SK-N-SH (cell line): Measurements from ENCODE around the gene APC. TPM values are rescaled to one million over a fixed set of nuclear protein-coding genes. Genes with fewer than 3 reads are reported as not detected.

ENCODE experiments used
- CTCF ChIA-PET: fragments of 300-600, 350-600 bp; formaldehyde crosslinking; extraction: SDS; loops from one replicate; lab custom pipeline; 2021; lab: Yijun Ruan, JAX
- POLR2A ChIA-PET: fragments of 350-600 bp; sonication (Branson Sonifier 250); formaldehyde crosslinking; extraction: SDS; loops from one replicate; lab custom pipeline; 2020; ENCODE audit warnings: antibody characterized with exemption, inconsistent platforms; lab: Yijun Ruan, JAX
- DNase-seq: peaks from one replicate; pipeline ENCODE4 v3.0.0; 2012
- H2AFZ ChIP-seq: fragments of 200-600 bp; sonication (generic); 2 replicates; pipeline ENCODE4 v1.8.1; 2016; ENCODE audit warnings: antibody characterized with exemption, mild to moderate bottlenecking, low read depth
- H3F3A ChIP-seq: fragments of 200-600 bp; sonication (generic); replicated peaks from 2 replicates; pipeline ENCODE3; 2016; ENCODE audit warnings: antibody characterized with exemption, mild to moderate bottlenecking; ENCODE audit not compliant: insufficient read depth
- H3K27ac ChIP-seq, 2 experiments: fragments of 200-500 bp in 1 of 2; fragments of 200-600 bp in 1 of 2; sonication (Bioruptor generic) in 1 of 2; sonication (generic), shearing (Covaris generic) in 1 of 2; 2 replicates each; pipeline versions ENCODE4 v1.5.1 to v1.6.1; 2014 to 2016; ENCODE audit warnings: low read depth in 2 of 2, inconsistent platforms in 1 of 2, low read length in 1 of 2, mild to moderate bottlenecking in 1 of 2, mixed read lengths in 1 of 2
- H3K27me3 ChIP-seq: fragments of 200-600 bp; sonication (generic), shearing (Covaris generic); 2 replicates; pipeline ENCODE4 v1.6.1; 2016; ENCODE audit warnings: mixed run types; ENCODE audit not compliant: insufficient read depth
- H3K36me3 ChIP-seq, 2 experiments: fragments of 200-500 bp in 1 of 2; fragments of 200-600 bp in 1 of 2; sonication (Bioruptor generic) in 1 of 2; sonication (generic) in 1 of 2; replicated peaks in 1 of 2; 2 replicates each; pipeline versions ENCODE3 to v1.5.1; 2014 to 2016; ENCODE audit warnings: low read length in 1 of 2, mild to moderate bottlenecking in 1 of 2; ENCODE audit not compliant: insufficient read depth in 2 of 2, control insufficient read depth in 1 of 2
- H3K4me1 ChIP-seq, 2 experiments: fragments of 200-500 bp in 1 of 2; fragments of 200-600 bp in 1 of 2; sonication (Bioruptor generic) in 1 of 2; sonication (generic), shearing (Covaris generic) in 1 of 2; 2 replicates each; pipeline versions ENCODE4 v1.5.1 to v1.6.1; 2014 to 2016; ENCODE audit warnings: low read depth in 1 of 2, low read length in 1 of 2, mixed run types in 1 of 2; ENCODE audit not compliant: insufficient read depth in 2 of 2, control insufficient read depth in 1 of 2
- H3K4me2 ChIP-seq: fragments of 200-600 bp; sonication (generic), shearing (Covaris generic); 2 replicates; pipeline ENCODE4 v1.6.1; 2017; ENCODE audit warnings: mixed run types
- H3K4me3 ChIP-seq, 2 experiments: fragments of 200-500 bp in 1 of 2; fragments of 200-600 bp in 1 of 2; sonication (Bioruptor generic) in 1 of 2; sonication (generic), shearing (Covaris generic) in 1 of 2; 2 replicates each; pipeline versions ENCODE4 v1.5.1 to v1.8.1; 2014 to 2016; ENCODE audit warnings: low read depth in 2 of 2, inconsistent platforms in 1 of 2, low read length in 1 of 2, mild to moderate bottlenecking in 1 of 2, mixed read lengths in 1 of 2, moderate library complexity in 1 of 2
- H3K79me2 ChIP-seq: fragments of 200-600 bp; sonication (generic); 2 replicates; pipeline ENCODE4 v1.8.1; 2017; ENCODE audit warnings: mild to moderate bottlenecking; ENCODE audit not compliant: insufficient read depth
- H3K9ac ChIP-seq: fragments of 200-600 bp; sonication (generic); 2 replicates; pipeline ENCODE4 v1.6.1; 2017; ENCODE audit warnings: mixed run types
- H3K9me2 ChIP-seq: fragments of 200-600 bp; sonication (generic); 2 replicates; pipeline ENCODE4 v1.6.1; 2017; ENCODE audit warnings: mixed run types
- H3K9me3 ChIP-seq: fragments of 200-600 bp; sonication (generic); 2 replicates; pipeline ENCODE4 v1.6.1; 2017; ENCODE audit warnings: mixed run types, mild to moderate bottlenecking, moderate library complexity
- H4K20me1 ChIP-seq: fragments of 200-600 bp; sonication (generic); 2 replicates; pipeline ENCODE4 v1.6.1; 2017; ENCODE audit warnings: mild to moderate bottlenecking, mixed run types; ENCODE audit not compliant: insufficient read depth
- ELF1 ChIP-seq: IDR thresholded peaks from 2 replicates; pipeline ENCODE4 v1.4.0; 2012
- EP300 ChIP-seq, 2 experiments: IDR thresholded peaks; 2 replicates each; pipeline versions ENCODE4 v1.4.0 to v1.6.1; 2012; ENCODE audit warnings: borderline replicate concordance in 1 of 2, low read depth in 1 of 2, low read length in 1 of 2
- GATA2 ChIP-seq: sonication (generic); formaldehyde crosslinking; IDR thresholded peaks from 2 replicates; pipeline ENCODE4 v1.5.0; 2020; ENCODE audit warnings: mild to moderate bottlenecking, missing genetic modification reagents
- MEF2A ChIP-seq: IDR thresholded peaks from 2 replicates; pipeline ENCODE4 v1.4.0; 2012; ENCODE audit warnings: low read depth, borderline replicate concordance
- NFIC ChIP-seq: IDR thresholded peaks from 2 replicates; pipeline ENCODE4 v1.4.0; 2012; ENCODE audit warnings: borderline replicate concordance
- RAD21 ChIP-seq: IDR thresholded peaks from 2 replicates; pipeline ENCODE4 v1.6.1; 2012; ENCODE audit warnings: mild to moderate bottlenecking, low read length
- RFX5 ChIP-seq: IDR thresholded peaks from 2 replicates; pipeline ENCODE4 v1.6.1; 2012; ENCODE audit warnings: mild to moderate bottlenecking, improper control_type of control experiment, low read length
- SIN3A ChIP-seq: IDR thresholded peaks from 2 replicates; pipeline ENCODE4 v1.6.1; 2012; ENCODE audit warnings: low read depth, mild to moderate bottlenecking, low read length, moderate library complexity, borderline replicate concordance
- TAF1 ChIP-seq: IDR thresholded peaks from 2 replicates; pipeline ENCODE4 v1.6.1; 2012; ENCODE audit warnings: low read depth, mild to moderate bottlenecking, low read length, moderate library complexity, borderline replicate concordance
- TEAD4 ChIP-seq: IDR thresholded peaks from 2 replicates; pipeline ENCODE4 v1.4.0; 2012; ENCODE audit warnings: mild to moderate bottlenecking, borderline replicate concordance; ENCODE audit not compliant: insufficient read depth
- USF1 ChIP-seq: IDR thresholded peaks from 2 replicates; pipeline ENCODE4 v1.4.0; 2012; ENCODE audit warnings: low read depth, borderline replicate concordance
- WGBS: methylation state at CpG from one replicate; pipeline ENCODE4 v1.1.6; 2017; ENCODE audit warnings: low lambda C conversion rate; 5-methylcytosine and 5-hydroxymethylcytosine counted together
- polyA plus RNA-seq, 3 experiments: library from polyadenylated mRNA; depleted of rRNA; stranded (reverse); fragments of >200 nt; gene quantifications; 2 replicates each; pipeline ENCODE4 v1.2.3, GENCODE V29; 2012
- TF ChIP-seq, protein P1 (sequence below): IDR thresholded peaks from 2 replicates; pipeline ENCODE4 v1.4.0; 2012; ENCODE audit warnings: low read depth
- TF ChIP-seq, protein P2 (sequence below): fragments of 150-350 bp; IDR thresholded peaks from 2 replicates; pipeline ENCODE4 v1.6.1; 2017; ENCODE audit warnings: antibody characterized with exemption, low read length, low read depth, borderline replicate concordance
- TF ChIP-seq, protein P3 (sequence below): IDR thresholded peaks from 2 replicates; pipeline ENCODE4; 2012
- TF ChIP-seq, protein P4 (sequence below): fragments of 150-350 bp; IDR thresholded peaks from 2 replicates; pipeline ENCODE4 v1.6.1; 2016; ENCODE audit warnings: mild to moderate bottlenecking, low read depth, low read length

Gene APC
- polyA plus RNA-seq, 1 of the 3 experiments (the other 2 are of a cell fraction), result 5.1 TPM

DNA sequence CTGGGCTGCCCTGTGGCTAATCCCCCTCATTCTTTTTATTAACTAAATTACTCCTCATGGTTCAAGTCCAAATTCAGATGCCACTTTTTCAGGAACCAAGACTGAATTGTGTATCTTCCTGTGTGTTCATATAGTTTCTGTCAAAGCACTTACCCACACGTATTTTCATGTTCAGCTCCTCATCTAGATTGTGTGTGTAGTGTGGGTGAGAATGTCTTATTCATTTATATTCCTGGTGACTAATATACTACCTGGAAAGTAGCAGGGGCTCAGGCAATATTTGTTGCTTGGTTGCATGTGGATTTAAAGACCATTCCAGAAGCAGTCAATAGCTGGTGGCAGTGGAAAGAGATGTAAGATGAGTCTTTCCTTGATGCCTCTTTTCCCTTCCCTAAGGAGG lies 74.9 kb downstream of the APC start:
- 100% methylated on average over 1 of the region's 1 CpG for WGBS
- Histone ChIP-seq H3F3A (no peaks in the 10 kb centered on the region), H3K4me2 (no peak overlapping the region), H3K9me3 (no peaks in the 10 kb centered on the region), H3K9me2 (no peaks in the 10 kb centered on the region), H3K4me1 (no peaks in the 10 kb centered on the region), H3K27ac (no peak overlapping the region), H3K27me3 (no peaks in the 10 kb centered on the region), H4K20me1 (no peaks in the 10 kb centered on the region), H3K9ac (no peak overlapping the region), H3K79me2 (no peaks in the 10 kb centered on the region), H3K4me3 (no peak overlapping the region), H2AFZ (no peak overlapping the region), H3K36me3 (peaks cover 16 to 38% of the 10 kb centered on the region in 2 experiments)
- TF ChIP-seq RFX5, result no peak
- no peak for TF ChIP-seq USF1
- no peak for TF ChIP-seq ELF1
- TF ChIP-seq, protein P1, sequence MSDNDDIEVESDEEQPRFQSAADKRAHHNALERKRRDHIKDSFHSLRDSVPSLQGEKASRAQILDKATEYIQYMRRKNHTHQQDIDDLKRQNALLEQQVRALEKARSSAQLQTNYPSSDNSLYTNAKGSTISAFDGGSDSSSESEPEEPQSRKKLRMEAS, result no peak
- no peak for TF ChIP-seq NFIC
- no peak for TF ChIP-seq SIN3A
- TF ChIP-seq, protein P2, sequence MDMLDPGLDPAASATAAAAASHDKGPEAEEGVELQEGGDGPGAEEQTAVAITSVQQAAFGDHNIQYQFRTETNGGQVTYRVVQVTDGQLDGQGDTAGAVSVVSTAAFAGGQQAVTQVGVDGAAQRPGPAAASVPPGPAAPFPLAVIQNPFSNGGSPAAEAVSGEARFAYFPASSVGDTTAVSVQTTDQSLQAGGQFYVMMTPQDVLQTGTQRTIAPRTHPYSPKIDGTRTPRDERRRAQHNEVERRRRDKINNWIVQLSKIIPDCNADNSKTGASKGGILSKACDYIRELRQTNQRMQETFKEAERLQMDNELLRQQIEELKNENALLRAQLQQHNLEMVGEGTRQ, result no peak
- TF ChIP-seq, protein P3, sequence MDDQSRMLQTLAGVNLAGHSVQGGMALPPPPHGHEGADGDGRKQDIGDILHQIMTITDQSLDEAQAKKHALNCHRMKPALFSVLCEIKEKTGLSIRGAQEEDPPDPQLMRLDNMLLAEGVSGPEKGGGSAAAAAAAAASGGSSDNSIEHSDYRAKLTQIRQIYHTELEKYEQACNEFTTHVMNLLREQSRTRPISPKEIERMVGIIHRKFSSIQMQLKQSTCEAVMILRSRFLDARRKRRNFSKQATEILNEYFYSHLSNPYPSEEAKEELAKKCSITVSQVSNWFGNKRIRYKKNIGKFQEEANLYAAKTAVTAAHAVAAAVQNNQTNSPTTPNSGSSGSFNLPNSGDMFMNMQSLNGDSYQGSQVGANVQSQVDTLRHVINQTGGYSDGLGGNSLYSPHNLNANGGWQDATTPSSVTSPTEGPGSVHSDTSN, result no peak
- TF ChIP-seq RAD21, result no peak
- TF ChIP-seq, protein P4, sequence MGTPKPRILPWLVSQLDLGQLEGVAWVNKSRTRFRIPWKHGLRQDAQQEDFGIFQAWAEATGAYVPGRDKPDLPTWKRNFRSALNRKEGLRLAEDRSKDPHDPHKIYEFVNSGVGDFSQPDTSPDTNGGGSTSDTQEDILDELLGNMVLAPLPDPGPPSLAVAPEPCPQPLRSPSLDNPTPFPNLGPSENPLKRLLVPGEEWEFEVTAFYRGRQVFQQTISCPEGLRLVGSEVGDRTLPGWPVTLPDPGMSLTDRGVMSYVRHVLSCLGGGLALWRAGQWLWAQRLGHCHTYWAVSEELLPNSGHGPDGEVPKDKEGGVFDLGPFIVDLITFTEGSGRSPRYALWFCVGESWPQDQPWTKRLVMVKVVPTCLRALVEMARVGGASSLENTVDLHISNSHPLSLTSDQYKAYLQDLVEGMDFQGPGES, result no peak
- TF ChIP-seq TEAD4, result no peak
- TF ChIP-seq MEF2A, result no peak
- no peak for TF ChIP-seq EP300 (IDR thresholded peaks at IDR 0.05; ENCODE audit: borderline replicate concordance in 1 of 2, low read depth in 1 of 2, low read length in 1 of 2)
- TF ChIP-seq GATA2 (CRISPR knock-in tag), result no peak
- TF ChIP-seq TAF1, result no peak
- CTCF ChIA-PET, result no interaction called here
- DNase-seq, result no peak
- POLR2A ChIA-PET, result no interaction called here
